SK-N-SH treated with all-trans-retinoic acid at 6 μM for 48 hours (cell line): Measurements from ENCODE around the gene NAP1L4.

Experiments used
- ATAC-seq: fragments of 200-7000 bp; cut with Tn5 transposase; 3 replicates; pipeline ENCODE4 v1.9.1; 2020; ENCODE audit warnings: mild to moderate bottlenecking, moderate library complexity
- ARNTL ChIP-seq: fragments of 450-650 bp; formaldehyde crosslinking; IDR thresholded peaks from 2 replicates; pipeline ENCODE4 v1.5.0; 2020; ENCODE audit warnings: low read depth, mild to moderate bottlenecking, moderate library complexity, borderline replicate concordance
- BACH2 ChIP-seq: fragments of 250-450 bp; sonication (Bioruptor Pico); IDR thresholded peaks from 2 replicates; pipeline ENCODE4 v1.9.0; 2021; ENCODE audit warnings: mild to moderate bottlenecking, borderline replicate concordance
- CREB5 ChIP-seq: fragments of 250-450 bp; sonication (Bioruptor Pico); IDR thresholded peaks from 2 replicates; pipeline ENCODE4 v1.5.1; 2020; ENCODE audit warnings: low read depth, mild to moderate bottlenecking, moderate library complexity
- ISL1 ChIP-seq: fragments of 250-450 bp; sonication (Bioruptor Pico); IDR thresholded peaks from 2 replicates; pipeline ENCODE4 v2.1.2; 2022; ENCODE audit warnings: mild to moderate bottlenecking, moderate library complexity
- OSR1 ChIP-seq: fragments of 250-450 bp; sonication (Bioruptor Pico); IDR thresholded peaks from 2 replicates; pipeline ENCODE4 v1.8.0; 2022; ENCODE audit warnings: moderate library complexity, mild to moderate bottlenecking, inconsistent platforms
- PPARA ChIP-seq: fragments of 250-450 bp; sonication (Bioruptor Pico); IDR thresholded peaks from 2 replicates; pipeline ENCODE4 v1.5.0; 2020; ENCODE audit warnings: mild to moderate bottlenecking, borderline replicate concordance
- RARB ChIP-seq: fragments of 250-450 bp; sonication (Bioruptor Pico); IDR thresholded peaks from 2 replicates; pipeline ENCODE4 v1.8.0; 2021; ENCODE audit warnings: mild to moderate bottlenecking, moderate library complexity
- SNAI2 ChIP-seq: fragments of 250-450 bp; sonication (Bioruptor Pico); IDR thresholded peaks from 2 replicates; pipeline ENCODE4 v1.5.0; 2020; ENCODE audit warnings: mild to moderate bottlenecking, moderate library complexity
- TCF4 ChIP-seq: fragments of 250-450 bp; sonication (Bioruptor Pico); IDR thresholded peaks from 2 replicates; pipeline ENCODE4 v1.8.0; 2021; ENCODE audit warnings: mild to moderate bottlenecking, moderate library complexity, borderline replicate concordance
- TSHZ2 ChIP-seq: fragments of 250-450 bp; sonication (Bioruptor Pico); IDR thresholded peaks from 2 replicates; pipeline ENCODE4 v1.5.0; 2020; ENCODE audit warnings: mild to moderate bottlenecking, moderate library complexity
- ZC3H10 ChIP-seq: fragments of 250-450 bp; sonication (Bioruptor Pico); IDR thresholded peaks from 2 replicates; pipeline ENCODE4 v1.5.1; 2021; ENCODE audit warnings: mild to moderate bottlenecking, moderate library complexity
- ZFP3 ChIP-seq: fragments of 250-450 bp; sonication (Bioruptor Pico); IDR thresholded peaks from 2 replicates; pipeline ENCODE4 v1.5.0; 2020; ENCODE audit warnings: mild to moderate bottlenecking, moderate library complexity
- ZNF565 ChIP-seq: fragments of 450-650 bp; formaldehyde crosslinking; conservative IDR thresholded peaks from 2 replicates; pipeline ENCODE4 v1.5.0; 2020; ENCODE audit warnings: low read depth, mild to moderate bottlenecking, moderate library complexity
- TF ChIP-seq, protein P1 (sequence below): fragments of 250-450 bp; sonication (Bioruptor Pico); IDR thresholded peaks from 2 replicates; pipeline ENCODE4 v1.5.1; 2021; ENCODE audit warnings: mild to moderate bottlenecking, moderate library complexity
- TF ChIP-seq, protein P2 (sequence below): fragments of 250-450 bp; sonication (Bioruptor Pico); IDR thresholded peaks from 2 replicates; pipeline ENCODE4 v1.8.0; 2020; ENCODE audit warnings: mild to moderate bottlenecking, moderate library complexity, borderline replicate concordance

Gene NAP1L4

DNA sequence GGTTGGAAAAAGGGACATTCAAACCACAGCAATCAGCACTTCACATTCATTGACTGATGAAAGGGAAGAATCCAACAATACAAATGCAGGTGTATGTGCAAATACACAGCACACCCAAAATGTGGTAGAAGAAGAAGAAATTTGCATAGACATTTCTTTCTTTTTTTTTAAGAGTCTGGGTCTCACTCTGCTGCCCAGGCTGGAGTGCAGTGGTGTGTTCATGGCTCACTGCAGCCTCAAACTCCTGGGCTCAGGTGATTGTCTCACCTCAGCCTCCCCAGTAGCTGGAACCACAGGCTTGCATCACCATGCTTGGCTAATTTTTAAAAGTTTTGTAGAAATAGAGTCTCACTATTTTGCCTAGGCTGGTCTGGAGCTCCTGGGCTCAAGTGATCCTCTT, 43.2 kb upstream of the NAP1L4 start:
- ATAC-seq = no peak
- TF ChIP-seq ZC3H10 (CRISPR knock-in tag) (no peak), PPARA (CRISPR knock-in tag) (no peak), ARNTL (no peak), TCF4 (CRISPR knock-in tag) (no peak), TSHZ2 (CRISPR knock-in tag) (no peak), BACH2 (no peak), RARB (CRISPR knock-in tag) (no peak)

DNA sequence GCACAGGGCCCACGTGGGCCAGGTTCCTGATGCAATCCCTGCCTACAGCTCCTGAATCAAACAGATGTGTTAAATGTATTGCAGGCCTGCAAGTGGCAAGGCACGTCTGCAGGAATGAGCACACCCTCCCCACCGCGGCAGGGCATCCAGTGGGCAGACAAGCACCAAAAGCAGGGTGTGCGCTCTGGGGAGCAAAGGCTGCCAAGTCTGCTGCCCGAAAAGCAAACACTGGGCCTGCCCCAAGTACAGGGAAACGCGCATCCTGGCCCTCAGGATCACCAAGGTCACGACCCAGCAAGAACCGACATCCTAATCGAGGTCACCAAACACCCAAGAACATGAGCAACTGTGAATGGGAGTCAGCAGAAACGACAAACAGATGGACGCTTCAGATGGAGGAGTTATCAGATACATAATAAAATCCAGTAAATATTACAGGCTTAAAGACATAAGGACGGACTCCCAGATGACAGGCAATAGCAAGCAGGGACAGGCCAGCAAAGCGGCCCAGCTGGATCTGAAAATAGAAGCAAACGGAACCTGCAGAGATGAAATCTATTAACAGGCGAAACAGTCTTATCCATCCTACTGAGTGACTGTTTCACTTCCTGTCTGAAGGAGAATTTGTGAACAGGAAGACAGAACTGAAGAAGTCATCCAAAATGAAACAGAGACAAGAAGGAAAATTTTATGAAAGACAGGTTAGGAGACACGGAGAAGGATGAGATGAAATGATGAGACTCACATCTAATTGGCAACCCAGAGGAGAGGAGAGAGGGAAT, 38.4 kb upstream of the NAP1L4 start:
- ATAC-seq = no peak

More for the DNA sequence above, 38.4 kb upstream of the NAP1L4 start:
- no peak for TF ChIP-seq SNAI2
- TF ChIP-seq ZNF565 (CRISPR knock-in tag) = no peak
- TF ChIP-seq CREB5 (CRISPR knock-in tag) = no peak
- TF ChIP-seq OSR1 = no peak
- TF ChIP-seq RARB (CRISPR knock-in tag) = no peak
- TF ChIP-seq ISL1 = no peak
- TF ChIP-seq ZFP3 (CRISPR knock-in tag) = no peak
- TF ChIP-seq, protein P1, sequence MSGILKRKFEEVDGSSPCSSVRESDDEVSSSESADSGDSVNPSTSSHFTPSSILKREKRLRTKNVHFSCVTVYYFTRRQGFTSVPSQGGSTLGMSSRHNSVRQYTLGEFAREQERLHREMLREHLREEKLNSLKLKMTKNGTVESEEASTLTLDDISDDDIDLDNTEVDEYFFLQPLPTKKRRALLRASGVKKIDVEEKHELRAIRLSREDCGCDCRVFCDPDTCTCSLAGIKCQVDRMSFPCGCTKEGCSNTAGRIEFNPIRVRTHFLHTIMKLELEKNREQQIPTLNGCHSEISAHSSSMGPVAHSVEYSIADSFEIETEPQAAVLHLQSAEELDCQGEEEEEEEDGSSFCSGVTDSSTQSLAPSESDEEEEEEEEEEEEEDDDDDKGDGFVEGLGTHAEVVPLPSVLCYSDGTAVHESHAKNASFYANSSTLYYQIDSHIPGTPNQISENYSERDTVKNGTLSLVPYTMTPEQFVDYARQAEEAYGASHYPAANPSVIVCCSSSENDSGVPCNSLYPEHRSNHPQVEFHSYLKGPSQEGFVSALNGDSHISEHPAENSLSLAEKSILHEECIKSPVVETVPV = no peak
- no peak for TF ChIP-seq TSHZ2 (CRISPR knock-in tag)
- TF ChIP-seq, protein P2, sequence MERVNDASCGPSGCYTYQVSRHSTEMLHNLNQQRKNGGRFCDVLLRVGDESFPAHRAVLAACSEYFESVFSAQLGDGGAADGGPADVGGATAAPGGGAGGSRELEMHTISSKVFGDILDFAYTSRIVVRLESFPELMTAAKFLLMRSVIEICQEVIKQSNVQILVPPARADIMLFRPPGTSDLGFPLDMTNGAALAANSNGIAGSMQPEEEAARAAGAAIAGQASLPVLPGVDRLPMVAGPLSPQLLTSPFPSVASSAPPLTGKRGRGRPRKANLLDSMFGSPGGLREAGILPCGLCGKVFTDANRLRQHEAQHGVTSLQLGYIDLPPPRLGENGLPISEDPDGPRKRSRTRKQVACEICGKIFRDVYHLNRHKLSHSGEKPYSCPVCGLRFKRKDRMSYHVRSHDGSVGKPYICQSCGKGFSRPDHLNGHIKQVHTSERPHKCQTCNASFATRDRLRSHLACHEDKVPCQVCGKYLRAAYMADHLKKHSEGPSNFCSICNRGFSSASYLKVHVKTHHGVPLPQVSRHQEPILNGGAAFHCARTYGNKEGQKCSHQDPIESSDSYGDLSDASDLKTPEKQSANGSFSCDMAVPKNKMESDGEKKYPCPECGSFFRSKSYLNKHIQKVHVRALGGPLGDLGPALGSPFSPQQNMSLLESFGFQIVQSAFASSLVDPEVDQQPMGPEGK (CRISPR knock-in tag) = no peak
